ENCODE measurements around the gene UVSSA. TPM values are rescaled to one million over a fixed set of nuclear protein-coding genes. Genes with fewer than 3 reads are reported as not detected.

UVSSA gene
- total and polyA plus RNA-seq, 9 of the 15 experiments (the other 6 are each of a cell fraction or from before 2014, with no cell fraction given), result 0.21 to 14.6 (median 3.3) TPM

DNA sequence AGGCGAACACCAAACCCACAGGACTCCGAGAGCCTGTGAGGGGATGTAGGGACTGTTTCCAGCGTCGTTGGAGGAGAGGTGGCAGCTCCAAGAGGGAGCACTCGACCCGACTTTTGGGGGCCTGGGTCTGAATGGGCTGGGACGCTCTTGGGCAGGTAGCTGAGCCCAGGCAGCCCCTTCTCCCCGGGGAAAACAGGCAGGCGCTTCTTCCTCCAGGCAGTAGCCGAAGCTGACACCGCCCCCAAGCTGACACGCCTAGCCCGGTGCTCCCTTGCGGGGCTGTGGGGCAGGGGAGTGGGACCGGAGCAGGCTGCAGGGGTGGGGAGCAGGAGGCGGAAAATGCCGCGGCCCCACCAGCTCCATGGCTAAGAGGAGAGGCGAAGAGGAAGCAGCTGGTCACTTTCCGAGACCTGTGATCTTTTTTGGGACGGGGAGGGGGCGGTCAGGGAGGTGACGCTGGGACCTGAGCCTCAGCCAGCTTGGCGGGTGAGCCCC lies 55.1 kb downstream of the UVSSA start:
- peaks cover 3 to 36% of the 10 kb centered on the region in 2 experiments; a peak in 3 of 5 replicates for H3K4me1 ChIP-seq (replicated peaks in 1 of 2; ENCODE audit: control insufficient read depth in 2 of 2, insufficient read depth in 2 of 2, low read length in 2 of 2)
- no peak overlapping the region for H3K4me2 ChIP-seq (ENCODE audit: insufficient read depth, low read length)
- H3K9ac ChIP-seq (ENCODE audit: insufficient read depth in 1 of 2, low read depth in 2 of 2, low read length in 2 of 2), result no peak overlapping the region
- intact Hi-C loops (cut with micrococcal nuclease), result no loop called here
- in situ Hi-C loops (cut with MboI), result no loop called here
- H4K20me1 ChIP-seq (replicated peaks; ENCODE audit: control insufficient read depth, insufficient read depth, low read length), result no peaks in the 10 kb centered on the region
- BruUV-seq (replicated peaks), result no TSS peak
- no peak for FAIRE-seq
- ChIA-PET POLR2A (interaction anchor here (0.6 to 1.2 kb wide), 3 partner anchors 14 to 200 kb away, joined by 3 to 5 read pairs (median 4); no protein-coding TSS in a partner anchor), CTCF (ENCODE audit: low intra/inter-chr PET ratio) (no interaction called here)
- TF ChIP-seq MTA3 (IDR thresholded peaks at IDR 0.05; ENCODE audit: borderline replicate concordance) (no peak), ELF1 (tag; IDR thresholded peaks at IDR 0.05) (no peak), PHB (CRISPR knock-in tag; IDR thresholded peaks at IDR 0.05) (no peak), CEBPG (CRISPR knock-in tag; IDR thresholded peaks at IDR 0.05) (no peak), CEBPG (tag; conservative IDR thresholded peaks at IDR 0.05 in 1 of 2, IDR thresholded peaks at IDR 0.05 in 1 of 2) (no peak), MED1 (CRISPR knock-in tag; IDR thresholded peaks at IDR 0.05; ENCODE audit: borderline replicate concordance) (no peak), NONO (IDR thresholded peaks at IDR 0.05; ENCODE audit: low read depth in 2 of 2, low read length in 1 of 2) (no peak), SNIP1 (IDR thresholded peaks at IDR 0.05; ENCODE audit: low read depth) (no peak), RFX5 (IDR thresholded peaks at IDR 0.05; ENCODE audit: low read depth, low read length) (no peak)
- TF ChIP-seq, protein P1, sequence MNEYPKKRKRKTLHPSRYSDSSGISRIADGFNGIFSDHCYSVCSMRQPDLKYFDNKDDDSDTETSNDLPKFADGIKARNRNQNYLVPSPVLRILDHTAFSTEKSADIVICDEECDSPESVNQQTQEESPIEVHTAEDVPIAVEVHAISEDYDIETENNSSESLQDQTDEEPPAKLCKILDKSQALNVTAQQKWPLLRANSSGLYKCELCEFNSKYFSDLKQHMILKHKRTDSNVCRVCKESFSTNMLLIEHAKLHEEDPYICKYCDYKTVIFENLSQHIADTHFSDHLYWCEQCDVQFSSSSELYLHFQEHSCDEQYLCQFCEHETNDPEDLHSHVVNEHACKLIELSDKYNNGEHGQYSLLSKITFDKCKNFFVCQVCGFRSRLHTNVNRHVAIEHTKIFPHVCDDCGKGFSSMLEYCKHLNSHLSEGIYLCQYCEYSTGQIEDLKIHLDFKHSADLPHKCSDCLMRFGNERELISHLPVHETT (CRISPR knock-in tag; conservative IDR thresholded peaks at IDR 0.05 in 1 of 2, IDR thresholded peaks at IDR 0.05 in 1 of 2), result no peak
- TF ChIP-seq, protein P2, sequence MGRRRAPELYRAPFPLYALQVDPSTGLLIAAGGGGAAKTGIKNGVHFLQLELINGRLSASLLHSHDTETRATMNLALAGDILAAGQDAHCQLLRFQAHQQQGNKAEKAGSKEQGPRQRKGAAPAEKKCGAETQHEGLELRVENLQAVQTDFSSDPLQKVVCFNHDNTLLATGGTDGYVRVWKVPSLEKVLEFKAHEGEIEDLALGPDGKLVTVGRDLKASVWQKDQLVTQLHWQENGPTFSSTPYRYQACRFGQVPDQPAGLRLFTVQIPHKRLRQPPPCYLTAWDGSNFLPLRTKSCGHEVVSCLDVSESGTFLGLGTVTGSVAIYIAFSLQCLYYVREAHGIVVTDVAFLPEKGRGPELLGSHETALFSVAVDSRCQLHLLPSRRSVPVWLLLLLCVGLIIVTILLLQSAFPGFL (CRISPR knock-in tag; IDR thresholded peaks at IDR 0.05), result no peak
- no peak for ATAC-seq
- H2AFZ ChIP-seq (ENCODE audit: low read depth, low read length), result no peak overlapping the region
- no peak for DNase-seq (ENCODE audit: extremely low read depth in 1 of 4, low spot score in 3 of 4)
- H3K27ac ChIP-seq (ENCODE audit: extremely low read depth, low read depth, low read length), result no peak overlapping the region
- no peaks in the 10 kb centered on the region for H3K9me1 ChIP-seq (ENCODE audit: control insufficient read depth, insufficient read depth, low read length)
- no peaks in the 10 kb centered on the region for H3K9me3 ChIP-seq (replicated peaks; ENCODE audit: control insufficient read depth, insufficient read depth, low read depth, low read length)
- no peaks in the 10 kb centered on the region for H3K79me2 ChIP-seq (ENCODE audit: control insufficient read depth, insufficient read depth, low read length)
- no peaks in the 10 kb centered on the region for H3K36me3 ChIP-seq (ENCODE audit: control insufficient read depth, insufficient read depth, low read length)
- WGBS (ENCODE audit: insufficient coverage, low coverage, missing lambda C conversion rate), result 5% methylated on average over 20 of the region's 24 CpGs
- peaks cover 12 to 45% of the 10 kb centered on the region in 2 experiments; a peak in 3 of 5 replicates for H3K27me3 ChIP-seq (ENCODE audit: control insufficient read depth in 2 of 2, insufficient read depth in 2 of 2, low read length in 2 of 2)
- H3K4me3 ChIP-seq, result no peak overlapping the region

All from K562 (cell line).